GM23338 (cell line): ENCODE measurements around the gene SH2D4B. TPM values are rescaled to one million over a fixed set of nuclear protein-coding genes. Genes with fewer than 3 reads are reported as not detected.

Experiments
- ATAC-seq: fragments of 200-7000 bp; cut with Tn5 transposase; 3 replicates; pipeline ENCODE4 v1.9.1; 2020
- DNase-seq: peaks from one replicate; pipeline ENCODE4 v3.0.0-alpha.2; 2015; ENCODE audit warnings: low spot score
- H2AFZ ChIP-seq: fragments of 200-600 bp; sonication (generic); 2 replicates; pipeline ENCODE4 v1.8.0; 2016; ENCODE audit warnings: antibody characterized with exemption, mild to moderate bottlenecking, moderate library complexity
- H3F3A ChIP-seq: fragments of 200-600 bp; sonication (generic); replicated peaks from 2 replicates; pipeline ENCODE4 v1.8.0; 2017; ENCODE audit warnings: antibody characterized with exemption, mixed run types, low read depth
- H3K27ac ChIP-seq: fragments of 200-600 bp; sonication (generic); 2 replicates; pipeline ENCODE4 v1.6.1; 2016; ENCODE audit warnings: low read depth
- H3K27me3 ChIP-seq: fragments of 200-600 bp; sonication (generic); 2 replicates; pipeline ENCODE4 v1.8.0; 2016; ENCODE audit warnings: mild to moderate bottlenecking, mixed run types, moderate library complexity; ENCODE audit not compliant: insufficient read depth
- H3K36me3 ChIP-seq: fragments of 200-600 bp; sonication (generic); 2 replicates; pipeline ENCODE4 v1.8.0; 2016; ENCODE audit warnings: mild to moderate bottlenecking; ENCODE audit not compliant: insufficient read depth
- H3K4me1 ChIP-seq: fragments of 200-600 bp; sonication (generic); 2 replicates; pipeline ENCODE4 v1.8.0; 2016; ENCODE audit warnings: mild to moderate bottlenecking, moderate library complexity; ENCODE audit not compliant: insufficient read depth
- H3K4me2 ChIP-seq: fragments of 200-600 bp; sonication (generic); 2 replicates; pipeline ENCODE4 v1.7.1; 2017; ENCODE audit warnings: mixed run types
- H3K4me3 ChIP-seq: fragments of 200-600 bp; sonication (generic); 2 replicates; pipeline ENCODE4 v1.6.1; 2016; ENCODE audit warnings: mixed run types
- H3K79me2 ChIP-seq: fragments of 200-600 bp; sonication (generic); replicated peaks from 2 replicates; pipeline ENCODE4 v1.8.0; 2017; ENCODE audit warnings: mild to moderate bottlenecking; ENCODE audit not compliant: insufficient read depth
- H3K9me2 ChIP-seq: fragments of 200-600 bp; sonication (generic); 2 replicates; pipeline ENCODE4 v1.8.0; 2017; ENCODE audit not compliant: insufficient read depth
- H4K20me1 ChIP-seq: fragments of 200-600 bp; sonication (generic); replicated peaks from 2 replicates; pipeline ENCODE4 v1.8.0; 2017; ENCODE audit warnings: mild to moderate bottlenecking; ENCODE audit not compliant: insufficient read depth
- H3K27ac Mint-ChIP-seq: 2 replicates; pipeline ENCODE4 v1.8.0; 2020; ENCODE audit warnings: inconsistent platforms, mild to moderate bottlenecking, moderate library complexity, mixed read lengths
- H3K27me3 Mint-ChIP-seq: 3 replicates; pipeline ENCODE4 v1.8.0; 2022; ENCODE audit warnings: low read depth, mild to moderate bottlenecking, moderate library complexity, mixed read lengths, inconsistent platforms; ENCODE audit not compliant: insufficient read depth, poor library complexity
- H3K36me3 Mint-ChIP-seq: 3 replicates; pipeline ENCODE4 v1.8.0; 2021; ENCODE audit warnings: low read depth, mild to moderate bottlenecking, inconsistent platforms, moderate library complexity, mixed read lengths
- H3K4me1 Mint-ChIP-seq: 3 replicates; pipeline ENCODE4 v1.8.0; 2020; ENCODE audit warnings: mild to moderate bottlenecking, inconsistent platforms, mixed read lengths
- H3K4me3 Mint-ChIP-seq: 3 replicates; pipeline ENCODE4 v1.8.0; 2021; ENCODE audit warnings: moderate library complexity, mild to moderate bottlenecking, inconsistent platforms, mixed read lengths
- H3K9me3 Mint-ChIP-seq: 3 replicates; pipeline ENCODE4 v1.8.0; 2020; ENCODE audit warnings: moderate library complexity, mild to moderate bottlenecking, inconsistent platforms, mixed read lengths
- CREB1 ChIP-seq: fragments of 250-450 bp; sonication (Bioruptor Pico); IDR thresholded peaks from 2 replicates; pipeline ENCODE4 v1.5.0; 2020; ENCODE audit warnings: low read depth, mild to moderate bottlenecking, moderate library complexity
- CTCF ChIP-seq, 2 experiments: fragments of 200-600 bp in 1 of 2; sonication (generic) in 1 of 2; conservative IDR thresholded peaks; 2 replicates each; pipeline versions ENCODE4 v1.5.1 to v1.6.1; 2016 to 2017; ENCODE audit warnings: antibody characterized with exemption in 2 of 2, low read depth in 2 of 2, mild to moderate bottlenecking in 2 of 2, moderate library complexity in 1 of 2
- EZH2 ChIP-seq: fragments of 200-600 bp; sonication (generic); IDR thresholded peaks from one replicate; pipeline ENCODE4 v1.8.0; 2017; ENCODE audit warnings: antibody characterized with exemption, mild to moderate bottlenecking, low read depth; ENCODE audit not compliant: unreplicated experiment
- EZH2phosphoT487 ChIP-seq: fragments of 200-600 bp; sonication (generic); IDR thresholded peaks from one replicate; pipeline ENCODE4 v1.8.1; 2018; ENCODE audit warnings: antibody characterized with exemption; ENCODE audit not compliant: unreplicated experiment
- POLR2AphosphoS5 ChIP-seq: IDR thresholded peaks from 2 replicates; pipeline ENCODE4 v1.6.1; 2016; ENCODE audit warnings: antibody characterized with exemption, low read depth
- REST ChIP-seq: IDR thresholded peaks from one replicate; pipeline ENCODE4 v1.6.1; 2018; ENCODE audit warnings: antibody characterized with exemption; ENCODE audit not compliant: unreplicated experiment
- polyA plus RNA-seq: library from polyadenylated mRNA; unstranded; fragments of >200 nt; fragmentation: Nextera tagmentation; extraction: Ambion mirVana; gene quantifications from 2 replicates; pipeline ENCODE4 v1.2.1, GENCODE V29; 2016
- total RNA-seq: library from RNA; depleted of rRNA; stranded (reverse); fragments of >200 nt; shearing (Covaris generic); gene quantifications from 2 replicates; pipeline ENCODE4 v1.2.3, GENCODE V29; 2014
- TF ChIP-seq, protein P1 (sequence below): fragments of 250-450 bp; sonication (Bioruptor Pico); IDR thresholded peaks from 2 replicates; pipeline ENCODE4 v1.5.0; 2020; ENCODE audit warnings: mild to moderate bottlenecking, moderate library complexity

SH2D4B gene
- total and polyA plus RNA-seq, 2 experiments from 2014 or later: 0.08 TPM; not detected in 1

GRCh38 chr10:80672613-80673012 is 134.9 kb downstream of the SH2D4B start (continued):
- TF ChIP-seq, protein P1, sequence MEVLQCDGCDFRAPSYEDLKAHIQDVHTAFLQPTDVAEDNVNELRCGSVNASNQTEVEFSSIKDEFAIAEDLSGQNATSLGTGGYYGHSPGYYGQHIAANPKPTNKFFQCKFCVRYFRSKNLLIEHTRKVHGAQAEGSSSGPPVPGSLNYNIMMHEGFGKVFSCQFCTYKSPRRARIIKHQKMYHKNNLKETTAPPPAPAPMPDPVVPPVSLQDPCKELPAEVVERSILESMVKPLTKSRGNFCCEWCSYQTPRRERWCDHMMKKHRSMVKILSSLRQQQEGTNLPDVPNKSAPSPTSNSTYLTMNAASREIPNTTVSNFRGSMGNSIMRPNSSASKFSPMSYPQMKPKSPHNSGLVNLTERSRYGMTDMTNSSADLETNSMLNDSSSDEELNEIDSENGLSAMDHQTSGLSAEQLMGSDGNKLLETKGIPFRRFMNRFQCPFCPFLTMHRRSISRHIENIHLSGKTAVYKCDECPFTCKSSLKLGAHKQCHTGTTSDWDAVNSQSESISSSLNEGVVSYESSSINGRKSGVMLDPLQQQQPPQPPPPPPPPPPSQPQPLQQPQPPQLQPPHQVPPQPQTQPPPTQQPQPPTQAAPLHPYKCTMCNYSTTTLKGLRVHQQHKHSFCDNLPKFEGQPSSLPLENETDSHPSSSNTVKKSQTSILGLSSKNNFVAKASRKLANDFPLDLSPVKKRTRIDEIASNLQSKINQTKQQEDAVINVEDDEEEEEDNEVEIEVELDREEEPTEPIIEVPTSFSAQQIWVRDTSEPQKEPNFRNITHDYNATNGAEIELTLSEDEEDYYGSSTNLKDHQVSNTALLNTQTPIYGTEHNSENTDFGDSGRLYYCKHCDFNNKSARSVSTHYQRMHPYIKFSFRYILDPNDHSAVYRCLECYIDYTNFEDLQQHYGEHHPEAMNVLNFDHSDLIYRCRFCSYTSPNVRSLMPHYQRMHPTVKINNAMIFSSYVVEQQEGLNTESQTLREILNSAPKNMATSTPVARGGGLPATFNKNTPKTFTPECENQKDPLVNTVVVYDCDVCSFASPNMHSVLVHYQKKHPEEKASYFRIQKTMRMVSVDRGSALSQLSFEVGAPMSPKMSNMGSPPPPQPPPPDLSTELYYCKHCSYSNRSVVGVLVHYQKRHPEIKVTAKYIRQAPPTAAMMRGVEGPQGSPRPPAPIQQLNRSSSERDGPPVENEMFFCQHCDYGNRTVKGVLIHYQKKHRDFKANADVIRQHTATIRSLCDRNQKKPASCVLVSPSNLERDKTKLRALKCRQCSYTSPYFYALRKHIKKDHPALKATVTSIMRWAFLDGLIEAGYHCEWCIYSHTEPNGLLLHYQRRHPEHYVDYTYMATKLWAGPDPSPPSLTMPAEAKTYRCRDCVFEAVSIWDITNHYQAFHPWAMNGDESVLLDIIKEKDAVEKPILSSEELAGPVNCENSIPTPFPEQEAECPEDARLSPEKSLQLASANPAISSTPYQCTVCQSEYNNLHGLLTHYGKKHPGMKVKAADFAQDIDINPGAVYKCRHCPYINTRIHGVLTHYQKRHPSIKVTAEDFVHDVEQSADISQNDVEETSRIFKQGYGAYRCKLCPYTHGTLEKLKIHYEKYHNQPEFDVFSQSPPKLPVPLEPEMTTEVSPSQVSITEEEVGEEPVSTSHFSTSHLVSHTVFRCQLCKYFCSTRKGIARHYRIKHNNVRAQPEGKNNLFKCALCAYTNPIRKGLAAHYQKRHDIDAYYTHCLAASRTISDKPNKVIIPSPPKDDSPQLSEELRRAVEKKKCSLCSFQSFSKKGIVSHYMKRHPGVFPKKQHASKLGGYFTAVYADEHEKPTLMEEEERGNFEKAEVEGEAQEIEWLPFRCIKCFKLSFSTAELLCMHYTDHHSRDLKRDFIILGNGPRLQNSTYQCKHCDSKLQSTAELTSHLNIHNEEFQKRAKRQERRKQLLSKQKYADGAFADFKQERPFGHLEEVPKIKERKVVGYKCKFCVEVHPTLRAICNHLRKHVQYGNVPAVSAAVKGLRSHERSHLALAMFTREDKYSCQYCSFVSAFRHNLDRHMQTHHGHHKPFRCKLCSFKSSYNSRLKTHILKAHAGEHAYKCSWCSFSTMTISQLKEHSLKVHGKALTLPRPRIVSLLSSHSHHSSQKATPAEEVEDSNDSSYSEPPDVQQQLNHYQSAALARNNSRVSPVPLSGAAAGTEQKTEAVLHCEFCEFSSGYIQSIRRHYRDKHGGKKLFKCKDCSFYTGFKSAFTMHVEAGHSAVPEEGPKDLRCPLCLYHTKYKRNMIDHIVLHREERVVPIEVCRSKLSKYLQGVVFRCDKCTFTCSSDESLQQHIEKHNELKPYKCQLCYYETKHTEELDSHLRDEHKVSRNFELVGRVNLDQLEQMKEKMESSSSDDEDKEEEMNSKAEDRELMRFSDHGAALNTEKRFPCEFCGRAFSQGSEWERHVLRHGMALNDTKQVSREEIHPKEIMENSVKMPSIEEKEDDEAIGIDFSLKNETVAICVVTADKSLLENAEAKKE (CRISPR knock-in tag): no peak

DNA sequence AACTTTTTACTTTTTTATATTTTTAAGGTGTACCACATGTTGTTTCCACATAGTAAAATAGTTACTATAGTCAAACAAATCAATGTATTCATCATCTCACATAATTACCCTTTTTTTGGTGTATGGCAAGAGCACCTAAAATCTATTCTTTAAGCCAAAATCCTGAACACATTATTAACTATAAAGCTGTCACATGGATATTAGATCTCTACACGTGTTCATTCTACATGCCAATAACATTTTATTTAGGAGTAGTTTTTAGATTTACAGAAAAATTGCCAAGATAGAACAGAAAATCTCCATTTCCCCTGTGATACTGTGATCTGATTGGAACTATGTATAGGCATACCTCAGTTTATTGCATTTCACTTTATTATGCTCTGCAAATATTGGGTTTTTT is 137.1 kb downstream of the SH2D4B start:
- Histone ChIP-seq H3K27ac (no peak overlapping the region), H3K4me1 (no peaks in the 10 kb centered on the region), H3K9me2 (no peaks in the 10 kb centered on the region; the same call in 1 of the 2 replicates), H2AFZ (no peak overlapping the region), H3K36me3 (no peaks in the 10 kb centered on the region), H3K27me3 (no peaks in the 10 kb centered on the region), H4K20me1 (no peaks in the 10 kb centered on the region), H3K4me2 (no peak overlapping the region), H3F3A (no peaks in the 10 kb centered on the region), H3K79me2 (no peaks in the 10 kb centered on the region), H3K4me3 (no peak overlapping the region)
- no peak for DNase-seq
- Mint-ChIP-seq H3K36me3 (no peaks in the 10 kb centered on the region), H3K27me3 (peaks cover 2% of the 10 kb centered on the region), H3K27ac (no peak overlapping the region), H3K4me1 (peaks cover 2% of the 10 kb centered on the region; the same call in 1 of the 3 replicates), H3K4me3 (no peak overlapping the region), H3K9me3 (peaks cover 3% of the 10 kb centered on the region; the same call in 2 of the 3 replicates)
- ATAC-seq: no peak
- TF ChIP-seq REST (no peak), CREB1 (CRISPR knock-in tag) (no peak), POLR2AphosphoS5 (no peak), EZH2 (no peak), EZH2phosphoT487 (no peak), CTCF (conservative IDR thresholded peaks at IDR 0.05; ENCODE audit: low read depth in 2 of 2) (no peak)
